Adrenal gland (tissue), 5 donors: ENCODE measurements around the gene SYNDIG1.

Source experiments
- POLR2A ChIP-seq, 2 donors: fragments of 450-650 bp; IDR thresholded peaks; one replicate each; pipeline ENCODE4 v1.6.1; 2017; ENCODE audit warnings: antibody characterized with exemption in 2 of 2, mild to moderate bottlenecking in 2 of 2, moderate library complexity in 1 of 2
- TF ChIP-seq, protein P1 (sequence below), 6 experiments: fragments of 450-650 bp in 4 of 6; fragments of 200-600 bp in 2 of 6; sonication (generic) in 1 of 6; IDR thresholded peaks; 1 replicate in 5 of 6; 2 replicates in 1 of 6; pipeline versions ENCODE4 v1.5.1 to v1.8.0; 2016 to 2021; ENCODE audit warnings: antibody characterized with exemption in 6 of 6, mild to moderate bottlenecking in 2 of 6, moderate library complexity in 1 of 6
- donor health status: DM: no; HTN: no; CAD: no.

DNA sequence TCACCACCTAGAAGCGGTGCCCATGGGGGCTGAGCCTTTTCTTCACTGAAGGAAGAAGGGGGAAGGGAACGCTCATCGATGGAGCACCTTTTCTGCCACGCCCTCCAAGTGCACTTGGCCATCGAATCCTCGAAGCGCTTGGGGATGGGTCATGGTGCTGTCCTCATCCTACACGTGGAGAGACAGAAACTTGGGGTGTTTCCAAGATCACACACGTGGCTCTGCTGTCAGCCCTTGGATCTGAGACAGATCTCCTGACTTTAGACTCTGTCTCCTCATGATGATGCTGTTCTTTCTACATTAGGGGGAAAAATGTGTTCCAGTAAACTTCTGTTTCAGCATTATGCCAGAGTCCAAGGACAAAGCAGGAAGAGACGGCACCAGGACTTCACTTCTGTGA, 78.5 kb downstream of the SYNDIG1 start:
- TF ChIP-seq POLR2A (IDR thresholded peaks at IDR 0.05), result no peak
- TF ChIP-seq, protein P1, sequence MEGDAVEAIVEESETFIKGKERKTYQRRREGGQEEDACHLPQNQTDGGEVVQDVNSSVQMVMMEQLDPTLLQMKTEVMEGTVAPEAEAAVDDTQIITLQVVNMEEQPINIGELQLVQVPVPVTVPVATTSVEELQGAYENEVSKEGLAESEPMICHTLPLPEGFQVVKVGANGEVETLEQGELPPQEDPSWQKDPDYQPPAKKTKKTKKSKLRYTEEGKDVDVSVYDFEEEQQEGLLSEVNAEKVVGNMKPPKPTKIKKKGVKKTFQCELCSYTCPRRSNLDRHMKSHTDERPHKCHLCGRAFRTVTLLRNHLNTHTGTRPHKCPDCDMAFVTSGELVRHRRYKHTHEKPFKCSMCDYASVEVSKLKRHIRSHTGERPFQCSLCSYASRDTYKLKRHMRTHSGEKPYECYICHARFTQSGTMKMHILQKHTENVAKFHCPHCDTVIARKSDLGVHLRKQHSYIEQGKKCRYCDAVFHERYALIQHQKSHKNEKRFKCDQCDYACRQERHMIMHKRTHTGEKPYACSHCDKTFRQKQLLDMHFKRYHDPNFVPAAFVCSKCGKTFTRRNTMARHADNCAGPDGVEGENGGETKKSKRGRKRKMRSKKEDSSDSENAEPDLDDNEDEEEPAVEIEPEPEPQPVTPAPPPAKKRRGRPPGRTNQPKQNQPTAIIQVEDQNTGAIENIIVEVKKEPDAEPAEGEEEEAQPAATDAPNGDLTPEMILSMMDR (IDR thresholded peaks at IDR 0.05), result no peak
